HepG2 (cell line): Measurements from ENCODE around the gene AATF. TPM values are rescaled to one million over a fixed set of nuclear protein-coding genes. Genes with fewer than 3 reads are reported as not detected.

Source experiments
- ARID3A ChIP-seq: IDR thresholded peaks from 2 replicates; pipeline ENCODE4 v1.6.1; 2012; ENCODE audit warnings: low read depth, low read length, improper control_type of control experiment
- ASH2L ChIP-seq: fragments of 300-600, 200-600 bp; sonication (generic); IDR thresholded peaks from 2 replicates; pipeline ENCODE4 v1.7.0; 2017; ENCODE audit warnings: low read depth, mild to moderate bottlenecking, moderate library complexity, mixed read lengths, low read length; ENCODE audit not compliant: insufficient read length
- ETV5 ChIP-seq: IDR thresholded peaks from 2 replicates; pipeline ENCODE4 v1.6.1; 2018; ENCODE audit warnings: missing biosample characterization, missing genetic modification reagents, inconsistent platforms, borderline replicate concordance
- FOXA1 ChIP-seq, 2 experiments: fragments of 450-650 bp in 1 of 2; sonication (generic) in 1 of 2; formaldehyde crosslinking in 1 of 2; IDR thresholded peaks; 2 replicates each; pipeline versions ENCODE4 v1.4.0 to v1.6.1; 2016 to 2020; ENCODE audit warnings: missing genetic modification reagents in 1 of 2
- KDM4B ChIP-seq: sonication (generic); formaldehyde crosslinking; IDR thresholded peaks from 2 replicates; pipeline ENCODE4 v1.4.0; 2020; ENCODE audit warnings: missing genetic modification reagents
- PHF20 ChIP-seq: sonication (generic); formaldehyde crosslinking; IDR thresholded peaks from 2 replicates; pipeline ENCODE4 v1.5.0; 2020; ENCODE audit warnings: mild to moderate bottlenecking, missing genetic modification reagents
- RFX1 ChIP-seq: fragments of 450-650 bp; IDR thresholded peaks from 2 replicates; pipeline ENCODE4 v1.6.1; 2017
- SMAD1 ChIP-seq: sonication (generic); formaldehyde crosslinking; IDR thresholded peaks from 2 replicates; pipeline ENCODE4 v1.4.0; 2020; ENCODE audit warnings: missing genetic modification reagents, low read depth, mild to moderate bottlenecking, borderline replicate concordance
- ZBTB33 ChIP-seq: sonication (generic); formaldehyde crosslinking; IDR thresholded peaks from 2 replicates; pipeline ENCODE4 v1.4.0; 2020; ENCODE audit warnings: missing genetic modification reagents
- ZNF232 ChIP-seq: sonication (generic); formaldehyde crosslinking; IDR thresholded peaks from 2 replicates; pipeline ENCODE4 v1.4.0; 2020; ENCODE audit warnings: missing genetic modification reagents, borderline replicate concordance
- ZNF235 ChIP-seq: sonication (generic); formaldehyde crosslinking; IDR thresholded peaks from 2 replicates; pipeline ENCODE4 v1.8.1; 2023; ENCODE audit warnings: mild to moderate bottlenecking, missing genetic modification reagents, borderline replicate concordance
- ZNF276 ChIP-seq: sonication (generic); formaldehyde crosslinking; IDR thresholded peaks from 2 replicates; pipeline ENCODE4 v1.4.0; 2020; ENCODE audit warnings: mild to moderate bottlenecking, low read depth, missing genetic modification reagents
- ZNF646 ChIP-seq: sonication (generic); formaldehyde crosslinking; IDR thresholded peaks from 2 replicates; pipeline ENCODE4 v1.9.0; 2021; ENCODE audit warnings: mild to moderate bottlenecking, missing genetic modification reagents
- ZNF672 ChIP-seq: sonication (generic); formaldehyde crosslinking; IDR thresholded peaks from 2 replicates; pipeline ENCODE4 v1.8.1; 2022; ENCODE audit warnings: missing genetic modification reagents
- ZNF746 ChIP-seq: sonication (generic); formaldehyde crosslinking; IDR thresholded peaks from 2 replicates; pipeline ENCODE4 v1.8.0; 2022; ENCODE audit warnings: mild to moderate bottlenecking, missing genetic modification reagents
- ZSCAN21 ChIP-seq: sonication (generic); formaldehyde crosslinking; IDR thresholded peaks from 2 replicates; pipeline ENCODE4 v1.8.0; 2022; ENCODE audit warnings: mild to moderate bottlenecking, missing genetic modification reagents, moderate library complexity, borderline replicate concordance
- polyA plus RNA-seq, 8 experiments: library from polyadenylated mRNA; depleted of rRNA in 3 of 8; stranded (reverse) in 7 of 8; unstranded in 1 of 8; fragments of >200 nt; fragmentation: Illumina TruSeq in 4 of 8; extraction: Trizol in 4 of 8; gene quantifications; 2 replicates each; pipeline versions ENCODE4 v1.2.1 to v1.2.3, GENCODE V29; 2011 to 2016; ENCODE audit warnings: low read depth in 4 of 8, missing spikeins in 1 of 8, mixed read lengths in 1 of 8; ENCODE audit not compliant: insufficient read depth in 1 of 8
- total RNA-seq, 5 experiments: library from RNA; depleted of rRNA; stranded (reverse); fragments of >200 nt; fragmentation: Illumina TruSeq; extraction: Trizol; gene quantifications; 2 replicates each; pipeline ENCODE4 v1.2.3, GENCODE V29; 2016; ENCODE audit warnings: low read depth in 1 of 5

AATF gene
- total and polyA plus RNA-seq, 2 of the 13 experiments (the other 11 are each of a cell fraction or from before 2014, with no cell fraction given) = 9.1 to 53.3 TPM

GRCh38 chr17:36948717-36949460, at the start of gene AATF (continued):
- TF ChIP-seq ZBTB33 (CRISPR knock-in tag) = peak; percentile 63; the same call in 1 of the 2 replicates
- peak; percentile 99 for TF ChIP-seq ZSCAN21 (CRISPR knock-in tag)
- no peak for TF ChIP-seq RFX1
- peak; percentile 87 for TF ChIP-seq ZNF746
- peak; percentile 98 for TF ChIP-seq ZNF276 (CRISPR knock-in tag)
- peak; percentile 95 for TF ChIP-seq PHF20 (CRISPR knock-in tag)
- peak; percentile 90 for TF ChIP-seq ASH2L
- TF ChIP-seq ARID3A = no peak
- TF ChIP-seq ZNF232 = peak; percentile 98
- TF ChIP-seq KDM4B (CRISPR knock-in tag) = 0 out of 2 replicates have a peak, but pooled peaks have one; percentile 13
- TF ChIP-seq FOXA1 (IDR thresholded peaks at IDR 0.05) = no peak
- no peak for TF ChIP-seq FOXA1 (CRISPR knock-in tag; IDR thresholded peaks at IDR 0.05)
- TF ChIP-seq SMAD1 (CRISPR knock-in tag) = no peak; the same call in 1 of the 2 replicates
- TF ChIP-seq ETV5 (CRISPR knock-in tag) = peak; percentile 88
- peak; percentile 87; the same call in 1 of the 2 replicates for TF ChIP-seq ZNF235 (CRISPR knock-in tag)
- TF ChIP-seq ZNF646 (CRISPR knock-in tag) = no peak; the same call in 1 of the 2 replicates
- no peak for TF ChIP-seq ZNF672
